CD4-positive, alpha-beta T cell (primary cell): ENCODE measurements around the gene TAF4. TPM values are rescaled to one million over a fixed set of nuclear protein-coding genes. Genes with fewer than 3 reads are reported as not detected.
"Not testable (repeated sequence)": the region's sequence is repeated elsewhere in the genome, so short reads cannot be mapped to it uniquely, and the experiment has no call there.

Experiments used
- ATAC-seq: fragments of 200-7000 bp; cut with Tn5 transposase; one replicate; pipeline ENCODE4 v1.10.0; 2022; ENCODE audit warnings: mild to moderate bottlenecking; ENCODE audit not compliant: poor library complexity
- CTCF ChIA-PET: fragments of 350-600 bp; sonication (Branson Sonifier 250); formaldehyde crosslinking; loops from one replicate; lab custom pipeline; 2021; ENCODE audit warnings: antibody characterized with exemption, inconsistent platforms; lab: Charles Lee
- POLR2A ChIA-PET: fragments of 350-600 bp; sonication (Branson Sonifier 250); formaldehyde crosslinking; loops from one replicate; lab custom pipeline; 2021; ENCODE audit warnings: antibody characterized with exemption, inconsistent platforms; lab: Charles Lee
- DNase-seq, 14 experiments: peaks; one replicate each; pipeline ENCODE4 v3.0.0-alpha.2; 2013 to 2020; ENCODE audit warnings: mixed read lengths in 2 of 14
- H3K27ac ChIP-seq, 2 donors: one replicate each; pipeline versions ENCODE4 v1.5.1 to v1.7.0; 2013; ENCODE audit warnings: low read length in 2 of 2, low read depth in 1 of 2, mild to moderate bottlenecking in 1 of 2
- H3K27me3 ChIP-seq, 2 experiments: 1 replicate in 1 of 2; 2 replicates in 1 of 2; pipeline versions ENCODE4 v1.6.1 to v1.7.0; 2013; ENCODE audit warnings: low read length in 2 of 2, control low read depth in 1 of 2, mild to moderate bottlenecking in 1 of 2, moderate library complexity in 1 of 2; ENCODE audit not compliant: insufficient read depth in 2 of 2, control insufficient read depth in 1 of 2
- H3K36me3 ChIP-seq: one replicate; pipeline ENCODE4 v1.6.1; 2013; ENCODE audit warnings: low read length, control low read depth; ENCODE audit not compliant: insufficient read depth
- H3K4me1 ChIP-seq: one replicate; pipeline ENCODE4 v1.6.1; 2013; ENCODE audit warnings: low read length, control low read depth; ENCODE audit not compliant: insufficient read depth
- H3K4me3 ChIP-seq: one replicate; pipeline ENCODE4 v1.5.1; 2013; ENCODE audit warnings: mild to moderate bottlenecking, low read length, moderate library complexity
- H3K9me3 ChIP-seq, 2 experiments: 1 replicate in 1 of 2; 2 replicates in 1 of 2; pipeline versions ENCODE4 v1.6.1 to v1.7.0; 2013; ENCODE audit warnings: low read length in 2 of 2, mild to moderate bottlenecking in 2 of 2, control low read depth in 1 of 2, moderate library complexity in 1 of 2; ENCODE audit not compliant: control insufficient read depth in 1 of 2, insufficient read depth in 1 of 2
- H3K27ac Mint-ChIP-seq: one replicate; pipeline ENCODE4 v1.8.0; 2020; ENCODE audit warnings: mixed read lengths
- H3K27me3 Mint-ChIP-seq: one replicate; pipeline ENCODE4 v1.8.0; 2021; ENCODE audit warnings: mixed read lengths
- H3K36me3 Mint-ChIP-seq: one replicate; pipeline ENCODE4 v1.8.0; 2021; ENCODE audit warnings: low read depth, mixed read lengths
- H3K4me1 Mint-ChIP-seq: one replicate; pipeline ENCODE4 v1.8.0; 2021; ENCODE audit warnings: low read depth, mixed read lengths
- H3K4me3 Mint-ChIP-seq: one replicate; pipeline ENCODE4 v1.8.0; 2020; ENCODE audit warnings: mild to moderate bottlenecking, mixed read lengths
- H3K9me3 Mint-ChIP-seq: one replicate; pipeline ENCODE4 v1.8.0; 2020; ENCODE audit warnings: mixed read lengths
- intact Hi-C, 2 experiments: fragments of 100-400 bp; cut with DNase I in 1 of 2; cut with micrococcal nuclease in 1 of 2; formaldehyde crosslinking; loops; one replicate each; pipeline versions ENCODE4 v1.15.1 to v1.9.0; 2023 to 2025; cut with DNase I, micrococcal nuclease
- total RNA-seq, 174 experiments: library from RNA in 2 of 174; stranded (reverse) in 2 of 174; gene quantifications; one replicate each; pipeline ENCODE4 v1.2.3 and lab custom pipeline; 2021 to 2026
- TF ChIP-seq, protein P1 (sequence below): fragments of 200-600 bp; IDR thresholded peaks from one replicate; pipeline ENCODE4 v1.8.0; 2022; ENCODE audit warnings: antibody characterized with exemption, mild to moderate bottlenecking

The TAF4 gene
- total RNA-seq, 2 experiments from 2014 or later, result 11.1 to 12.5 TPM

DNA sequence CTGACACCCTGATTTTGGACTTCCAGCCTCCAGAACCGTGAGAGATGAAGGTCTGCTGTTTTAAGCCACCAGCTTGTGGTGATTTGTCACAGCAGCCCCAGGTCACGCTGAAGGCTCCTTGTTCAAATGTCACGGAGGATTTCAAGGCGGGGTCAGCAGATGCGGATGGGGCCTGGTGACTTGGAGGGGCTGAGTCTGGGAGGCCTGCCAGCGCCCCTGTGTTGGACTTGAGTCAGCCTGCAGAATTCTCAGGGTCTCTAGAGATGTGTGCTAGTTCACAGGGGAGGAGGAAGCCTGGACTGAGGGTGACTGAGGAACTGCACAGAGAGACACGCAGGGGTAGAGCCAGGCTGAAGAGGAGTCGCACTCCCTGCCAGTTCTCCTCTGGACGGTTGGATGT is 19.5 kb upstream of the TAF4 start:
- Histone ChIP-seq H3K4me3 (no peak overlapping the region), H3K27ac (no peak overlapping the region), H3K36me3 (no peaks in the 10 kb centered on the region), H3K27me3 (peaks cover 0 to 2% of the 10 kb centered on the region in 2 experiments), H3K9me3 (peaks cover 0 to 19% of the 10 kb centered on the region in 2 experiments), H3K4me1 (no peaks in the 10 kb centered on the region)
- peaks cover 4% of the 10 kb centered on the region for H3K36me3 Mint-ChIP-seq
- H3K9me3 Mint-ChIP-seq, result peaks cover 3% of the 10 kb centered on the region
- no peak for ATAC-seq
- peaks cover 6% of the 10 kb centered on the region for H3K27me3 Mint-ChIP-seq
- H3K4me3 Mint-ChIP-seq, result no peak overlapping the region
- ChIA-PET POLR2A (no interaction called here), CTCF (no interaction called here)
- DNase-seq, result no peak
- H3K27ac Mint-ChIP-seq, result no peak overlapping the region
- intact Hi-C loops, result no loop called here
- no peaks in the 10 kb centered on the region for H3K4me1 Mint-ChIP-seq
- TF ChIP-seq, protein P1, sequence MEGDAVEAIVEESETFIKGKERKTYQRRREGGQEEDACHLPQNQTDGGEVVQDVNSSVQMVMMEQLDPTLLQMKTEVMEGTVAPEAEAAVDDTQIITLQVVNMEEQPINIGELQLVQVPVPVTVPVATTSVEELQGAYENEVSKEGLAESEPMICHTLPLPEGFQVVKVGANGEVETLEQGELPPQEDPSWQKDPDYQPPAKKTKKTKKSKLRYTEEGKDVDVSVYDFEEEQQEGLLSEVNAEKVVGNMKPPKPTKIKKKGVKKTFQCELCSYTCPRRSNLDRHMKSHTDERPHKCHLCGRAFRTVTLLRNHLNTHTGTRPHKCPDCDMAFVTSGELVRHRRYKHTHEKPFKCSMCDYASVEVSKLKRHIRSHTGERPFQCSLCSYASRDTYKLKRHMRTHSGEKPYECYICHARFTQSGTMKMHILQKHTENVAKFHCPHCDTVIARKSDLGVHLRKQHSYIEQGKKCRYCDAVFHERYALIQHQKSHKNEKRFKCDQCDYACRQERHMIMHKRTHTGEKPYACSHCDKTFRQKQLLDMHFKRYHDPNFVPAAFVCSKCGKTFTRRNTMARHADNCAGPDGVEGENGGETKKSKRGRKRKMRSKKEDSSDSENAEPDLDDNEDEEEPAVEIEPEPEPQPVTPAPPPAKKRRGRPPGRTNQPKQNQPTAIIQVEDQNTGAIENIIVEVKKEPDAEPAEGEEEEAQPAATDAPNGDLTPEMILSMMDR, result no peak

DNA sequence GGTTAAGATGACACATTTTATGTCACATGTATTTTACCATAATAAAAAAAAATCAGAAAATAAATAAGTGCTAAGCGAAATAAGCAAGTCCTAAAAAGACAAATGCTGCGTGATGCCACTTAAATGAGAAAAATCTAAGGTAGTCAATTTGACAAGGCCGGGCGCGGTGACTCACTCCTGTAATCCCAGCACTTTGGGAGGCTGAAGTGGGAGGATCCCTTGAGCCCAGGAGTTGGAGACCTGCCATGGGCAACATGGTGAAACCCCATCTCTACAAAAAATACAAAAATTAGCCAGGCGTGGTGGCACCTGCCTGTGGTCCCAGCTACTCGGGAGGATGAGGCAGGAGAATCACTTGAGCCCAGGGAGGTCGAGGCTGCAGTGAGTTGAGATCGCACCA is 18.5 kb upstream of the TAF4 start:
- H3K4me1 ChIP-seq, H3K4me3 ChIP-seq, H3K27ac ChIP-seq, H3K36me3 Mint-ChIP-seq, ATAC-seq, intact Hi-C loops, H3K36me3 ChIP-seq, H3K27me3 Mint-ChIP-seq, H3K27me3 ChIP-seq, CTCF ChIA-PET, H3K4me3 Mint-ChIP-seq, H3K9me3 Mint-ChIP-seq, DNase-seq, H3K4me1 Mint-ChIP-seq, POLR2A ChIA-PET, H3K27ac Mint-ChIP-seq: not testable (repeated sequence)
- H3K9me3 ChIP-seq, result peaks cover 0 to 19% of the 10 kb centered on the region in 2 experiments

DNA sequence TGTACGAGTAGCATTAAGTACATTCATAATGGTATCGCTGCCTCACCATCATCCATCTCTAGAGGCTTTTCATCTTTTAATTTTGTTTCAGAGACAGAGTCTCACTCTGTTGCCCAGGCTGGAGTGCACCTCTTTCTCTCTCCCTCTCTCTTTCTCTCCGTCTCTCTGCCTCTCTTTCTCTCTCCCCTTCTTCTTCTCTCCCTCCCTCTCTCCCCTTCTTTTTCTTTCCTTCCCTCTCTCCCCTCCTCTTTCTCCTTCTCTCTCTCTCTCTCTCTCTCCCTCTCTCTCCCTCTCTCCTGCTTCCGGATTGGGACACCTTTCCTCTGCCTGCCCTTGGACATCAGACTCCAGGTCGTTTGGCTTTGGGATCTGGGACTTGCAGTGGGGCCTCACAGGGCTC is 17.6 kb upstream of the TAF4 start:
- H3K27ac ChIP-seq, result no peak overlapping the region
- no peaks in the 10 kb centered on the region for H3K4me1 Mint-ChIP-seq
- H3K36me3 ChIP-seq, result no peaks in the 10 kb centered on the region
- ChIA-PET CTCF (no interaction called here), POLR2A (no interaction called here)
- H3K4me3 ChIP-seq, result no peak overlapping the region
- TF ChIP-seq, protein P1, result no peak
- DNase-seq, result no peak
- no peak for ATAC-seq
- H3K27me3 Mint-ChIP-seq, result peaks cover 6% of the 10 kb centered on the region
- peaks cover 0 to 2% of the 10 kb centered on the region in 2 experiments for H3K27me3 ChIP-seq
- no peak overlapping the region for H3K4me3 Mint-ChIP-seq
- H3K4me1 ChIP-seq, result no peaks in the 10 kb centered on the region
- H3K9me3 Mint-ChIP-seq, result peaks cover 3% of the 10 kb centered on the region
- H3K27ac Mint-ChIP-seq, result no peak overlapping the region
- peaks cover 0 to 24% of the 10 kb centered on the region in 2 experiments for H3K9me3 ChIP-seq
- intact Hi-C loops, result no loop called here
- peaks cover 4% of the 10 kb centered on the region for H3K36me3 Mint-ChIP-seq

DNA sequence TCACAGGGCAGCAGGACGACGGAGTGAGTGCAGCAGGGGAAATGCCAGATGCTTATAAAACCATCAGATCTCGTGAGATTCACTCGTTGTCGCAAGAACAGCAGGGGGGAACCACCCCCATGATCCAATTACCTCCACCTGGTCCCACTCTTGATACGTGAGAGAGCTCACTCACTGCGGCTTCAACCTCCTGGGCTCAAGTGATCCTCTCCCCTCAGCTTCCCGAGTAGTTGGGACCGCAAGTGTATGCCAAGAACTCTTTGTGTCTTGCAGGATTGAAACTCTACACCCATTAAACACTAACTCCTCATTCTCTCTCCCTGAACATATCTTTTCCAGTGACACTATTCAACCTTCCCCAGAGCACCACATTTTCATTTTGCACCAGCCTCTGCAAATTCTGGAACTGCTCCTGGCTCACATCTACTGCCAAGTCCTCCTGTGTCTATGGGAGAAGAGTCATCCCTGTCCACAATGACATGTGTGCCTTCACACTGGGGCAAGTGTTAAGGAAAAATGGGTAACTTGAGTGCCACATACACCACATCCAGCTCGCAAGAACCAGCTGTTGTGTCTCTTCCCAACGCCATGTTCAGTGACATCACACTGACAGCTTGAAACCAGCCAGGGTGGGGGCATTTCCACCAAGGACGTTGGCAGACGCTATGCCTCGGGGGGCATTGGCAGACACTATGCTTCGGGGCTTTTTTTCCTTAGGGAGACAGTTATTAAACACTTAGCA is 14.7 kb upstream of the TAF4 start:
- POLR2A ChIA-PET, result no interaction called here
- H3K4me3 Mint-ChIP-seq, result no peak overlapping the region
- H3K27ac Mint-ChIP-seq, result no peak overlapping the region

More for the DNA sequence above, 14.7 kb upstream of the TAF4 start:
- CTCF ChIA-PET, result no interaction called here
- H3K4me1 Mint-ChIP-seq, result no peaks in the 10 kb centered on the region
- DNase-seq, result no peak
- intact Hi-C loops, result no loop called here
- H3K27me3 Mint-ChIP-seq, result peaks cover 6% of the 10 kb centered on the region
- ATAC-seq, result no peak
- H3K27ac ChIP-seq, result no peak overlapping the region
- no peaks in the 10 kb centered on the region for H3K27me3 ChIP-seq
- H3K4me1 ChIP-seq, result no peaks in the 10 kb centered on the region
- H3K9me3 ChIP-seq, result peaks cover 7 to 31% of the 10 kb centered on the region in 2 experiments
- peaks cover 10% of the 10 kb centered on the region for H3K36me3 Mint-ChIP-seq
- H3K4me3 ChIP-seq, result no peak overlapping the region
- TF ChIP-seq, protein P1, result no peak
- no peaks in the 10 kb centered on the region for H3K36me3 ChIP-seq
- H3K9me3 Mint-ChIP-seq, result peaks cover 3% of the 10 kb centered on the region
